GM18526 (cell line): ENCODE measurements around the gene KRT79.

Source experiments
- POLR2A ChIP-seq: IDR thresholded peaks from 3 replicates; pipeline ENCODE4 v1.6.1; 2011; ENCODE audit not compliant: insufficient read length; ENCODE audit errors: extremely low read depth

Gene KRT79

GRCh38 chr12:52833922-52834726, at the start of gene KRT79:
Gene KRT79 (minus strand): TSS chr12:52834311. CDS start chr12:52834260, 51 bp downstream.
- TF ChIP-seq POLR2A: no peak

- TF ChIP-seq POLR2A: no peak
Observed at GRCh38 chr12:52879394-52880351, 45.6 kb upstream of the KRT79 start.

GRCh38 chr12:52878507-52879393, 44.6 kb upstream of the KRT79 start:
- no peak for TF ChIP-seq POLR2A

- no peak for TF ChIP-seq POLR2A
Observed at GRCh38 chr12:52877242-52877641, 43.1 kb upstream of the KRT79 start.

- no peak for TF ChIP-seq POLR2A
Observed at GRCh38 chr12:52876372-52876771, 42.3 kb upstream of the KRT79 start.

- TF ChIP-seq POLR2A: no peak
Observed at GRCh38 chr12:52874573-52875435, 40.7 kb upstream of the KRT79 start.

- no peak for TF ChIP-seq POLR2A
Observed at GRCh38 chr12:52873832-52874572, 39.9 kb upstream of the KRT79 start.

GRCh38 chr12:52873513-52873831, 39.4 kb upstream of the KRT79 start:
- TF ChIP-seq POLR2A: no peak

GRCh38 chr12:52872644-52873389, 38.7 kb upstream of the KRT79 start:
- no peak for TF ChIP-seq POLR2A

- TF ChIP-seq POLR2A: no peak
Observed at GRCh38 chr12:52871291-52872039, 37.4 kb upstream of the KRT79 start.

GRCh38 chr12:52870361-52871290, 36.5 kb upstream of the KRT79 start:
- TF ChIP-seq POLR2A: no peak
